ENCODE measurements around the gene RGMA.
A peak's percentile ranks its signal among the peaks of the same experiment; 100 is the strongest.

Gene RGMA

GRCh38 chr15:93088981-93089726 is at the start of gene RGMA:
Gene RGMA (minus strand): TSS chr15:93089211. CDS start chr15:93088932, 279 bp downstream.
- Histone ChIP-seq H3K9ac (no peak within 1 kb of the TSS), H3K4me3 (ENCODE audit: low read depth, low read length) (no peak within 1 kb of the TSS), H3K36me3 (ENCODE audit: control insufficient read depth, insufficient read depth, low read length) (no peaks in the 10 kb centered on the region), H2AFZ (peak within 1 kb of the TSS; percentile 58), H3K79me2 (no peaks in the 10 kb centered on the region), H3K4me2 (ENCODE audit: low read length) (peak within 1 kb of the TSS; percentile 5), H3K27ac (no peak within 1 kb of the TSS), H3K9me3 (ENCODE audit: control insufficient read depth, low read length) (no peaks in the 10 kb centered on the region), H3K4me1 (no peaks in the 10 kb centered on the region), H3K27me3 (ENCODE audit: control insufficient read depth, insufficient read depth, low read length) (no peaks in the 10 kb centered on the region)
- no peak for TF ChIP-seq CTCF (IDR thresholded peaks at IDR 0.05)

- no peaks in the 10 kb centered on the region for H3K79me2 ChIP-seq
- H3K9ac ChIP-seq: no peak overlapping the region
- no peak overlapping the region for H2AFZ ChIP-seq
- no peaks in the 10 kb centered on the region for H3K4me1 ChIP-seq
- H3K27ac ChIP-seq: no peak overlapping the region
- H3K36me3 ChIP-seq (ENCODE audit: control insufficient read depth, insufficient read depth, low read length): no peaks in the 10 kb centered on the region
- H3K9me3 ChIP-seq (ENCODE audit: control insufficient read depth, low read length): no peaks in the 10 kb centered on the region
- H3K27me3 ChIP-seq (ENCODE audit: control insufficient read depth, insufficient read depth, low read length): no peaks in the 10 kb centered on the region
- H3K4me3 ChIP-seq (ENCODE audit: low read depth, low read length): no peak overlapping the region
- TF ChIP-seq CTCF (IDR thresholded peaks at IDR 0.05): no peak
- H3K4me2 ChIP-seq (ENCODE audit: low read length): no peak overlapping the region
Measured at GRCh38 chr15:93136606-93137005, 47.6 kb upstream of the RGMA start.

DNA sequence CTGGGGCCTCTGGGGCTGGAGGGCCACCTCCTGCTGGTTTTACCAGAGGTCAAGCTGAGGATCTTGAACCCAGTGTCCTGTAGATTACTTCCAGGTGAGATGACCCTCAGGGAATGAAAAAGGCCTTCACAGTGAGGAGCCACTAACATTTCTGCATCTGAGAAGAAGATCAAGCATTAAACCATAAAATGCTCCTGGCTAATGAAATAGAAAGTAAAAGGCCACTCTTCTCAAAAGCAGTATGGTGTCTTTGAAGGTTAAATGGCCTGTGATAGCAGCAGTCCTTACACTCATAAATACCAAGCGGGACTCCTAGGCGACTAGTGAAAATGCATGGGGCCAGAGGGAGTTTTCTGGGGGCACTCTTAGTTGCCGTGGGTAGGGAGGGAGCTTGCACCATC is 47.0 kb upstream of the RGMA start:
- Histone ChIP-seq H3K79me2 (no peaks in the 10 kb centered on the region), H3K4me2 (ENCODE audit: low read length) (no peak overlapping the region), H3K4me1 (no peaks in the 10 kb centered on the region), H3K36me3 (ENCODE audit: control insufficient read depth, insufficient read depth, low read length) (no peaks in the 10 kb centered on the region), H3K9ac (no peak overlapping the region), H3K27ac (no peak overlapping the region), H3K27me3 (ENCODE audit: control insufficient read depth, insufficient read depth, low read length) (no peaks in the 10 kb centered on the region), H3K9me3 (ENCODE audit: control insufficient read depth, low read length) (no peaks in the 10 kb centered on the region), H2AFZ (no peak overlapping the region), H3K4me3 (ENCODE audit: low read depth, low read length) (no peak overlapping the region)
- no peak for TF ChIP-seq CTCF (IDR thresholded peaks at IDR 0.05)

DNA sequence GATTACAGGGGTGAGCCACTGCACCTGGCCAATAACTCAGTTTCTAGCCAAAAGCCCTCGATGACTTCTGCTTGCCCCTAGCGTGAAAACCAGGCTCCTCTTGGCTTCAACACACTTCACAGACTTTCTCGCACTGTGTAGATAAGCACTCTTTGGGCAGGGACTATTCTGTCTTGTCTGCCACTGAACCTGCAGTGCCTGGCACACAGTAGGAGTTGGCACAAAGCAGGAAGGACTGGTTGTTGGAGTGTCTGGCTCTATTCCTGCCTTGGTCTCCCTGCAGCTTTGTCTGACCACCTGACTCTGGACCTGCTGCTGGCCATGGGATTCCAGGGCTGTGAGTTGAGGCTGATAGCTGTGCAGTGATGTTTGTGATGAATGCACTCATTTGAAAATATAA is 46.4 kb upstream of the RGMA start:
- Histone ChIP-seq H3K9ac (no peak overlapping the region), H3K4me3 (ENCODE audit: low read depth, low read length) (no peak overlapping the region), H3K9me3 (ENCODE audit: control insufficient read depth, low read length) (no peaks in the 10 kb centered on the region), H2AFZ (no peak overlapping the region), H3K36me3 (ENCODE audit: control insufficient read depth, insufficient read depth, low read length) (no peaks in the 10 kb centered on the region), H3K27ac (no peak overlapping the region), H3K4me2 (ENCODE audit: low read length) (no peak overlapping the region), H3K4me1 (no peaks in the 10 kb centered on the region), H3K79me2 (no peaks in the 10 kb centered on the region), H3K27me3 (ENCODE audit: control insufficient read depth, insufficient read depth, low read length) (no peaks in the 10 kb centered on the region)
- no peak for TF ChIP-seq CTCF (IDR thresholded peaks at IDR 0.05)

Data from parathyroid adenoma (tissue), 2 donors.